Hepatocyte (in vitro differentiated cells): ENCODE data around the gene ACKR3.

ENCODE experiments used
- EZH2phosphoT487 ChIP-seq: fragments of 200-600 bp; sonication (generic); IDR thresholded peaks from one replicate; pipeline ENCODE4 v1.6.1; 2018; ENCODE audit warnings: antibody characterized with exemption, mild to moderate bottlenecking, low read depth, moderate library complexity; ENCODE audit not compliant: unreplicated experiment, severe bottlenecking
- TF ChIP-seq, protein P1 (sequence below): fragments of 200-600 bp; sonication (generic); IDR thresholded peaks from 2 replicates; pipeline ENCODE4 v1.5.1; 2016; ENCODE audit warnings: antibody characterized with exemption, mild to moderate bottlenecking; ENCODE audit not compliant: poor library complexity

DNA sequence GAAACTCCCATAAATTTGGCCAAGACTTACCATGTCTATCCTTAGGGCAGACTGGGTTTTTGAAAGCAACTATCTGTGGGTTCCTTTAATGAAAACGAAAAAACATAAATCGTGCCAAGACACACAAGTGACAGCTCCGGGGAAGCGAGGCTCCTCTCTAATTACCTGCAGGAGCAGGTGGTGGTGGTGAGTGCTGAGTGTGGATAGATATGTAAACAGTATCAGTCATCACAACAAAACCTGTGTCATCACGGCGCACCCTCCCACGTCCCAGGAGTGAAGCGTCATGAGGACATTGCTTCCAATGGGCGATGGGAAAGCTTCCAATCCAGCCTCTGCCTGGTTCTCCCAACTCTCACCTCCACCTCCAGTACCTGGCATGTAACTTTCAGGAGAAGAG lies 31.3 kb downstream of the ACKR3 start:
- TF ChIP-seq, protein P1, sequence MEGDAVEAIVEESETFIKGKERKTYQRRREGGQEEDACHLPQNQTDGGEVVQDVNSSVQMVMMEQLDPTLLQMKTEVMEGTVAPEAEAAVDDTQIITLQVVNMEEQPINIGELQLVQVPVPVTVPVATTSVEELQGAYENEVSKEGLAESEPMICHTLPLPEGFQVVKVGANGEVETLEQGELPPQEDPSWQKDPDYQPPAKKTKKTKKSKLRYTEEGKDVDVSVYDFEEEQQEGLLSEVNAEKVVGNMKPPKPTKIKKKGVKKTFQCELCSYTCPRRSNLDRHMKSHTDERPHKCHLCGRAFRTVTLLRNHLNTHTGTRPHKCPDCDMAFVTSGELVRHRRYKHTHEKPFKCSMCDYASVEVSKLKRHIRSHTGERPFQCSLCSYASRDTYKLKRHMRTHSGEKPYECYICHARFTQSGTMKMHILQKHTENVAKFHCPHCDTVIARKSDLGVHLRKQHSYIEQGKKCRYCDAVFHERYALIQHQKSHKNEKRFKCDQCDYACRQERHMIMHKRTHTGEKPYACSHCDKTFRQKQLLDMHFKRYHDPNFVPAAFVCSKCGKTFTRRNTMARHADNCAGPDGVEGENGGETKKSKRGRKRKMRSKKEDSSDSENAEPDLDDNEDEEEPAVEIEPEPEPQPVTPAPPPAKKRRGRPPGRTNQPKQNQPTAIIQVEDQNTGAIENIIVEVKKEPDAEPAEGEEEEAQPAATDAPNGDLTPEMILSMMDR = no peak
- TF ChIP-seq EZH2phosphoT487 = no peak
